GM19372 (cell line): ENCODE data around the gene WDR76.
"Not testable (repeated sequence)": the region's sequence is repeated elsewhere in the genome, so short reads cannot be mapped to it uniquely, and the experiment has no call there.

Experiments
- ATAC-seq: cut with Tn5 transposase; IDR thresholded peaks from one replicate; pipeline ENCODE4 v1.9.1; 2021; ENCODE audit warnings: mild to moderate bottlenecking, low read depth, moderate library complexity; ENCODE audit not compliant: unreplicated experiment

The WDR76 gene

DNA sequence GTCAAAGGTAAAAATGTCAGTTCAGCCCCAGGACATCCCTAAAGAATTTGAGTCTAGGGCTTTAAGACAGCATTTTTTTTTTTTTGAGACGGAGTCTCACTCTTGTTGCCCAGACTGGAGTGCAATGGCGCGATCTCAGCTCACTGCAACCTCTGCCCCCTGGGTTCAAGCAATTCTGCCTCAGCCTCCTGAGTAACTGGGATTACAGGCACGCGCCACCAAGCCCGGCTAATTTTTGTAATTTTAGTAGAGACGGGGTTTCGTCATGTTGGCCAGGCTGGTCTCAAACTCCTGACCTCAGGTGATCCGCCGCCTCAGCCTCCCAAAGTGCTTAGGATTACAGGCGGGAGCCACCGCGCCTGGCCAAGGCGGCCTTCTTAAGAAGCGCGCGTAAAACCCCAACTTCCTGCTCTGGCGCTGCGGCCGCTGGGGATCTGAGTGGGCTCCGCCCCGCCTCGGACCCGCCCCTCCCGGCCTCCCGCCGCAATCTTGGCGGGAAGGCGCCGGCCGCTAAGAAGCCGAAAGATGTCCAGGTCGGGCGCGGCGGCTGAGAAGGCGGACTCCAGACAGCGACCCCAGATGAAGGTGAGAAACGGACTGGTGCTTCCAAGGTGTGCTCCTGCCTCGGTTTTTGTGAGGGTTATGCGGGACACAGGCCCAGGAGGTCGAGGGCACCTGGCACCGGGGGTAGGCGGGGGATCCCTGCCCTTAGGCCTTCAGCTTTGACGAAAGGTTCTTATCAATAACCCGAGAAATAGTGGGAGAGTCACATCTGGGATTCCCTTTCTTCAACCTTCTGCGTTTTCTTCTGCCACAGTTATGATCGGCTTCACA is at the start of gene WDR76:
Gene WDR76, plus strand, starts transcription at position 495 of the 834 bp plus-strand sequence. Its CDS starts 31 bp downstream, at position 526.
- ATAC-seq, result peak; percentile 57

GRCh38 chr15:43777267-43777914 is 49.4 kb upstream of the WDR76 start:
- ATAC-seq, result peak; percentile 48

- ATAC-seq, result no peak
These were observed 47.8 kb upstream of the WDR76 start for GRCh38 chr15:43779016-43779415.

GRCh38 chr15:43789409-43789808 is 37.4 kb upstream of the WDR76 start:
- ATAC-seq, result no peak

- peak; percentile 95 for ATAC-seq
These were observed 34.6 kb upstream of the WDR76 start, which contains the start of gene SERF2 for GRCh38 chr15:43791993-43792760. SERF2 (plus strand) TSS chr15:43792320; CDS start chr15:43792377, 57 bp downstream.

DNA sequence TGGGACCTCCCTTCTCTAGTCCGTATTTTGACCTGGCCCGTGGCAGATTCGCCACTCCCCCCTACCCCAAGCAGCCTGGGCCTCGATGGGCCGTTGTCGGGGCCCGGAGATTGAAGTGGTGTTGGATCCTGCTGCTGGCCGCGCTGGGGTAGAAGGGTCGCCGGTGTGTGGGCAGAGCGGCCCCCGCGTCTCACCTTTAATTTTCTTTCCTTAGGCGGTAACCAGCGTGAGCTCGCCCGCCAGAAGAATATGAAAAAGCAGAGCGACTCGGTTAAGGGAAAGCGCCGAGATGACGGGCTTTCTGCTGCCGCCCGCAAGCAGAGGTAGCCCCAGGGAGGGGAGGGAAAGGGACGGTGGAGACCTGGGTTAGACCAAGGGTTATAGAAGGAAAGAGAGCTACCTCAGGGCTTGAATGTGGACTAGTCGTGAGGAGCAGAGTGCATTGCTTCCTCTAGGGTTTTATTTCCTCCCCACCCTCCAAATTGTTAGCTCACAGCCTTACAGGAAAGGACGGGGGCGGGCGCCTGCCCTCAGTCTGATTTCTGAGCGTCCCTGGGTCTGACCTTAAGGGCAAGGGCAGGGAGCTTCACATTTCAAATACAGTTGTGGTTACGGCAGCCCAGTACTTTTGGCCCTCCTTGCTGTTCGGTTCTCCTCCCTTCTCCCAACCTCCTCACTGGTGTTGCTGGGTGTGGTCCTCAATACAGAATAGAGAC is 33.9 kb upstream of the WDR76 start:
- ATAC-seq, result no peak

DNA sequence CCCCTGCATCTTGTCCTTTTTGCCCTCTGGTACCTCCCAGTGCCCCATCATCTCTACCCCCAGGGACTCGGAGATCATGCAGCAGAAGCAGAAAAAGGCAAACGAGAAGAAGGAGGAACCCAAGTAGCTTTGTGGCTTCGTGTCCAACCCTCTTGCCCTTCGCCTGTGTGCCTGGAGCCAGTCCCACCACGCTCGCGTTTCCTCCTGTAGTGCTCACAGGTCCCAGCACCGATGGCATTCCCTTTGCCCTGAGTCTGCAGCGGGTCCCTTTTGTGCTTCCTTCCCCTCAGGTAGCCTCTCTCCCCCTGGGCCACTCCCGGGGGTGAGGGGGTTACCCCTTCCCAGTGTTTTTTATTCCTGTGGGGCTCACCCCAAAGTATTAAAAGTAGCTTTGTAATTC is 33.2 kb upstream of the WDR76 start:
- ATAC-seq, result no peak

- no peak for ATAC-seq
These were observed 32.3 kb upstream of the WDR76 start for GRCh38 chr15:43794269-43795037.

DNA sequence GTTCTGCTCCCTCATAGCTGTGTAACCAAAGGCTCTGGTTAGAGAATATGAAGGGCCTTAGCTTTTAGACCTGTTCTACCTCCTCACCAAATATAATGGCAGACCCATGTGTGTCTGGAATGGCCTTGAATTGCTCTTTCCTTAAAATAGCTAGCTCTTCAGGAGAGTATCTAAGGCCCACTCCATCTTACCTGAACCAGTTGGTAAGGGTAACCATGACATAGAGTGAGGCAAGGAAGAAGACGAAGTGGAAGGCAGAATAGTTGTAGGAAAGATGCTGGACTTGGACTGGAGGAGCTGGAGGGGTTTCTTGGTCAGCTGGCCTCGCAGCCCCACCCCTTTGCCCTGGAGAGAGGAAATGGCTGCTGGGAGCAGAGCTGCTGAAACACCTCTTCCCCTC is 31.6 kb upstream of the WDR76 start:
- ATAC-seq, result no peak

GRCh38 chr15:43795997-43796396 is 30.8 kb upstream of the WDR76 start:
- no peak for ATAC-seq

DNA sequence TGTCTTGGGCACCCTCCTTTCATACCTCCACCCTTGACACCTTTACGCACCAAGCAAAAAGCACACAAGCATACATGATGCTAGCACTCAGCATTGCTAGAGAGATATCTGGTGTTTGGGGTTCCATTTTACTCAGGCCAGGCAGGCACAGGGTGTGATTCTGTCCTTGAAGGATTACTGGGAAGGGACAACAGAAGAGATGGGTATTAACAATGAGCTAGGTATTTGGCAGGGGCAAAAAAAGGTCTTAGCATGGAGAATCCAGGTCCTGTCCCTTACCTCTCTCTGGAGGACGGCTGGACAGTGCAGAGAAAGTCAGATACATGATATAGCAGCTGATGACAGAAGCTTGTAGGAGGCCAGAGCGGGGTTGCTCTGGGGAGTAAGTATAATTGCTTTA is 30.2 kb upstream of the WDR76 start:
- no peak for ATAC-seq

DNA sequence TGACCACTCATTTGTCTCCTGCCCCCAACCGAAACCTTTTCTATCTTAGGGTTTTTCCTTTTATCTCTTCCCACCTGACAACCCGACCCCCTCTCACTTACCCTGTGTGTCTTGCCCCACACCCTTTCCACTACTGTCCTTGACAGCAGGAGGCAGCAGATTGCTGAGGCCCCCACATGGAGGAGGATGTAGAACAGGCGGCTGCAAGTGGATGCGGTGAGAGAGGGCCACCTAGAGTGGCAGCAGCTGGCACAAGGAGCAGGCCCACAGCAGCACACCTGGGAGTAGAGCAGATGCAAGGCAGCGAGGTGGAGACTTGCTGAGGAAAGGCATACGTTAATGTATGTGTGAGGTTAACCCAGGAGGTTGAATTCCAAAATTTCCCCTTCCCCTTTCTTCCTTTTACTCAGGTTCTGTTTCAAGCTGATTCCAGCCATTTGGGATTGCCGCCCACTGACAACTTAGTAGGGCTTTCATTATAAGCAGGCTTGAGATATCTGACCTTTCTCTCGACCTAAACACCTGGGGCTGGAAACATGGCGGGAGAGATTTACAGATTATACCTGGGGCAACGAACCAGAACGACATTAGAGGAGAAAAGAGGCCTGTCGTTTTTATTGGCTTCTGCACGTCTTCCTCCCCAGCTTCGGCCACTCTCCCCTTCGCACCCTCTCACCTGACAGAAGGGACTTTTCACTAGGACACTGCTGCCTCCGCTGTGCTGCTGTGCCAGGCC is 27.4 kb upstream of the WDR76 start:
- ATAC-seq, result no peak

- no peak for ATAC-seq
These were observed 26.9 kb upstream of the WDR76 start, which contains the start of gene SERINC4 for GRCh38 chr15:43799945-43800285. SERINC4 (minus strand) TSS chr15:43800220; CDS start chr15:43799986, 234 bp downstream.

DNA sequence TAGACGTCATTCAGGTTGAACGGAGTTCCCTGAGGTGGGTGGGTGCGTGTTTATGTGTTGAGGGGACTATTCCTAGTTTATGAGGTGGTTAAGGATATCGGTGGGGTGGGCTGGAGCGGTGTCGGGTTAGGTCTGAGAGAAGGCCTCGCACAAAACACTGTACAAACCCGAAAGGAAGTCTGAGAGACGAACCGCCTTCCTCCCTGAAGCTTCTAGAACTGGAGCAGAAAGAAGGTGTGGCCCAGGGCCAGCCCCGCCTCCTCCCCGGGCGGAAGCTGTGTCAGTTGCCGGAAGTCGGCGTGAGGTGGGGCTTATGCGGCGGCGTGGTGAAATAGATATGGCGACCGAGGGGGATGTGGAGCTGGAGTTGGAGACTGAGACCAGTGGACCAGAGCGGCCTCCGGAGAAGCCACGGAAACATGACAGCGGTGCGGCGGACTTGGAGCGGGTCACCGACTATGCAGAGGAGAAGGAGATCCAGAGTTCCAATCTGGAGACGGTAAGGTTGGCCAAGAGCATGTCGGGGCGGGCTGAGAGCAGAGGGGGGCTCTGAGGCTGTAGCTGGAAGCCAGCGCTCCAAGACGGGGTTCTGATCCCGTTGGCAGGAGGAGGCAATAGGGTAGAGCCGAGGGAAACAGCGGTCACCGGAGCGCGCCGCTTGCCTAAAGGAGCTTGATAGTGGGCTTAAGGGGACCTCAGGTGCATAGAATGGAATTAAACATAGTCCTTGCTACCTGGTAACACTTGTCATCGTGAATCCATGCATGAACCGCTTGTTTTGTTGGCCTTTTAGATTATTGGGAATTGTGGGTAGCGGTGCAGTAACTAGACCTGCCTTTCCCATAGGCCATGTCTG is 26.3 kb upstream of the WDR76 start, which contains the start of gene HYPK:
Gene HYPK, plus strand, starts transcription at position 314 of the 856 bp plus-strand sequence. Its CDS starts 24 bp downstream, at position 338.
- ATAC-seq, result peak; percentile 94

GRCh38 chr15:43802676-43803075 is 24.1 kb upstream of the WDR76 start:
- ATAC-seq, result not testable (repeated sequence)

DNA sequence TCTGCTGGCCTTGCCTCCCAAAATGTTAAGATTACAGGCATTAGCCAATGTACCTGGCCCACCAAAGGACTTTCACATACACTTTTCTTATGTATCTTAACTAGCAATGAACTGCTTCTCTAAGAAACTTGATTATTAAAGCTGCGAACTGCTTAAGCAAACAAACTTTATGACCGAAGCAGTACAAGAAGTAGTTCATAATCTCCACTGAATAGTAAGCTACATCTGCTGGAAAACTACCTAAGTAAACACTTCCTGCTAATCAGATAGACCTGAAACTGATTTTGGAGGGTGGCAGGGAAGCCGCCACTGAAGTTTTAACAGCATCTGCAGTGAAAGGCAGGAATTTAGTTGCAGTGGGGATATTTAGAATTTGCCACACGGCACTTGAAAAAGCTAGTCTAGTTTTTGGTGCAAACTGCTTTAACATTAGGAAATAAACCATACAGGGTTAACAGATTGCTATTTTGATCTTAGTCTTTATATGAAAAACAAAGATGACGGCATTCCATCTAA is 18.3 kb upstream of the WDR76 start:
- ATAC-seq, result no peak

DNA sequence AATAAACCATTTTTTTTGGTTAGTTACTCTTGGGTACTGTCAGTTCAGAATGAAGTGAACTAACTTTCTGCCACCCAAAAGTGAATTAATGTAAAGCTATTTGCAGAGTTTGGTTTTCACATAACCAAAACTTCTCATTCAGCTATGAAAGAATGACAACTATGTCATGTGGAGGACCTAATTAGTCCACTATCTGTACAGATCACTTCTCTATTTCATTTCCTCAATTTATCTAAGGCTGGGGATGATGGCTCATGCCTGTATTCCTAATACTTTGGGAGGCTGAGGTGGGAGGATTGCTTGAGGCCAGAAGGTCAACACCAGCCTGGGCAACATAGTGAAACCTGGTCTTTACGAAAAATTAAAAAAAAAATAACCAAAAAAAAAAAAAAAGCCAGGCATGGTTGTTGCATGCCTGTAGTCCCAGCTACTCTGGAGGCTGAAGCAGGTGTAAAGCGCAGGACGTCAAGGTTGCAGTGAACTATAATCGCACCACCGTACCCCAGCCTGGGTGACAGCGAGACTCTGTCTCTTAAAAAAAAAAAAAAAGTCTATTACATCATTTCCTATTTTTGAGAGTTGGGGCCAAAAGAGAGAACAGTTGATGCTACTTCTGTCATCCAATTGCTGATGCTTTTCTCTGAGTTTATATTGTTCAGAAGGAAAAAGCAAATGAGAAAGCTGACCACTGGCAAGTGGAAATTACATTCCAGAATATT is 17.7 kb upstream of the WDR76 start:
- peak; percentile 57 for ATAC-seq
